H1 (cell line): Measurements from ENCODE around the gene UBTD1.

Source experiments
- ATF3 ChIP-seq: IDR thresholded peaks from 2 replicates; pipeline ENCODE4 v1.6.1; 2011; ENCODE audit warnings: low read depth, mild to moderate bottlenecking, low read length; ENCODE audit not compliant: insufficient read depth
- EP300 ChIP-seq, 2 experiments: IDR thresholded peaks; 1 replicate in 1 of 2; 2 replicates in 1 of 2; pipeline ENCODE4 v1.6.1; 2011 to 2012; ENCODE audit warnings: low read depth in 2 of 2, low read length in 2 of 2, mild to moderate bottlenecking in 2 of 2, borderline replicate concordance in 1 of 2, inconsistent platforms in 1 of 2, moderate library complexity in 1 of 2
- JUND ChIP-seq: IDR thresholded peaks from 2 replicates; pipeline ENCODE4 v1.6.1; 2011; ENCODE audit warnings: mild to moderate bottlenecking, improper control_type of control experiment, low read length
- RAD21 ChIP-seq, 2 experiments: IDR thresholded peaks in 1 of 2; conservative IDR thresholded peaks in 1 of 2; 2 replicates each; pipeline ENCODE4 v1.6.1; 2011; ENCODE audit warnings: low read depth in 2 of 2, low read length in 2 of 2, improper control_type of control experiment in 1 of 2, inconsistent platforms in 1 of 2, mild to moderate bottlenecking in 1 of 2, moderate library complexity in 1 of 2

- TF ChIP-seq RAD21 (IDR thresholded peaks at IDR 0.05 in 1 of 2, conservative IDR thresholded peaks at IDR 0.05 in 1 of 2; ENCODE audit: low read depth in 2 of 2, low read length in 2 of 2) = no peak
- no peak for TF ChIP-seq ATF3
- TF ChIP-seq EP300 (IDR thresholded peaks at IDR 0.05; ENCODE audit: borderline replicate concordance in 1 of 2, low read depth in 2 of 2, low read length in 2 of 2) = no peak
- TF ChIP-seq JUND = no peak
Measured at GRCh38 chr10:97519342-97519741, 20.6 kb downstream of the UBTD1 start.
